Measurements from ENCODE around the gene PDE4A. TPM values are rescaled to one million over a fixed set of nuclear protein-coding genes. Genes with fewer than 3 reads are reported as not detected.

Gene PDE4A
- total and polyA plus RNA-seq, 2 of the 13 experiments (the other 11 are each of a cell fraction or from before 2014, with no cell fraction given), result 1.1 to 4.1 TPM

DNA sequence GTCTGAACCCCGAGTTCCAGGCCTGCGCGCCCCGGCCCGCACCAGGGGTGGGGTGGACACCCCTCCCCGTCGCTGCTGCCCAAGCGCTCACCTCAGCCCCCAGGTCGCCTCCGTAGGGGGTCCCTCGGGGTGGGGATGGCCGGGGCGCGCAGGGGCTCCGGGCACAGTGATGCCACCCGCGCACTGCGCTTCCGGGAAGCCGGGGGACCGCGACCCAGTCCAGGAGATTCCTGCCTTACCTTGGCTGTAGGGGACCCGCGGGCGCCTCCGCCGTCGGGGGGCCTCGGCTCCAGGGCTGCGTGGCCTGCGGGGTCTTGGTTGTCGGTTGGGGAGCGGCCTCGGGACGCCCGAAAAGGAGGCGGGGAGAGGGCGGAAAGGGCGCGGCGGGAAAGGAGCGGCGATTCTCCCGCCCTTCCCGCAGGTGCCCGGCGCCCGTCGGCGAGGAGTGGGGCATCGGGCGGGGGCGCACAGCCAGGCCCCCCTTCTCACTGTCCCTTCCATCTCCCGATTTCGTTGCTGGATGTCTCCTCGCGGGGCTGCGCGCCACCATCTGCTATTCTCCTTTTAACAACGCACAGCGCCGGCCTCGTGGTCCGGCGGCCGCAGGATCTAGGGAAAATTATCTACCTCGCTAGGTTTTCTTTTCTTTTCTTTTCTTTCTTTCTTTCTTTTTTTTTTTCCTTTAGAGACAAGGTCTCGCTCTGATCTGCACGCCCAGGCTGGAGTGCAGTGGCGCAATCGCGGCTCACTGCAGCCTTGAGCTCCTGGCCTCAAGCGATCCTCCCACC lies 82.9 kb downstream of the PDE4A start, which contains the start of gene KEAP1 (continued):
- TF ChIP-seq, protein P1, sequence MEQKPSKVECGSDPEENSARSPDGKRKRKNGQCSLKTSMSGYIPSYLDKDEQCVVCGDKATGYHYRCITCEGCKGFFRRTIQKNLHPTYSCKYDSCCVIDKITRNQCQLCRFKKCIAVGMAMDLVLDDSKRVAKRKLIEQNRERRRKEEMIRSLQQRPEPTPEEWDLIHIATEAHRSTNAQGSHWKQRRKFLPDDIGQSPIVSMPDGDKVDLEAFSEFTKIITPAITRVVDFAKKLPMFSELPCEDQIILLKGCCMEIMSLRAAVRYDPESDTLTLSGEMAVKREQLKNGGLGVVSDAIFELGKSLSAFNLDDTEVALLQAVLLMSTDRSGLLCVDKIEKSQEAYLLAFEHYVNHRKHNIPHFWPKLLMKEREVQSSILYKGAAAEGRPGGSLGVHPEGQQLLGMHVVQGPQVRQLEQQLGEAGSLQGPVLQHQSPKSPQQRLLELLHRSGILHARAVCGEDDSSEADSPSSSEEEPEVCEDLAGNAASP (CRISPR knock-in tag; IDR thresholded peaks at IDR 0.05; ENCODE audit: borderline replicate concordance), result no peak
- TF ChIP-seq HMGXB4 (CRISPR knock-in tag; IDR thresholded peaks at IDR 0.05; ENCODE audit: borderline replicate concordance in 1 of 2, low read depth in 1 of 2), result peak in 1 of 2 experiments; percentile 49; a peak in 1 of 4 replicates
- 0 out of 2 replicates have a peak, but pooled peaks have one; percentile 35 for TF ChIP-seq ZNF589 (CRISPR knock-in tag; conservative IDR thresholded peaks at IDR 0.05)
- TF ChIP-seq ZNF101 (CRISPR knock-in tag; IDR thresholded peaks at IDR 0.05; ENCODE audit: borderline replicate concordance, low read depth), result no peak
- no peak for TF ChIP-seq ZNF337 (CRISPR knock-in tag; IDR thresholded peaks at IDR 0.05; ENCODE audit: borderline replicate concordance, low read depth)
- TF ChIP-seq ZBTB10 (CRISPR knock-in tag; IDR thresholded peaks at IDR 0.05; ENCODE audit: borderline replicate concordance), result peak; percentile 87; the same call in 1 of the 2 replicates
- TF ChIP-seq CREM (IDR thresholded peaks at IDR 0.05), result no peak
- TF ChIP-seq CREM (CRISPR knock-in tag; IDR thresholded peaks at IDR 0.05), result no peak
- TF ChIP-seq, protein P2, sequence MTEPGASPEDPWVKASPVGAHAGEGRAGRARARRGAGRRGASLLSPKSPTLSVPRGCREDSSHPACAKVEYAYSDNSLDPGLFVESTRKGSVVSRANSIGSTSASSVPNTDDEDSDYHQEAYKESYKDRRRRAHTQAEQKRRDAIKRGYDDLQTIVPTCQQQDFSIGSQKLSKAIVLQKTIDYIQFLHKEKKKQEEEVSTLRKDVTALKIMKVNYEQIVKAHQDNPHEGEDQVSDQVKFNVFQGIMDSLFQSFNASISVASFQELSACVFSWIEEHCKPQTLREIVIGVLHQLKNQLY (CRISPR knock-in tag; IDR thresholded peaks at IDR 0.05), result peak; percentile 33; the same call in 1 of the 2 replicates
- TF ChIP-seq ZNF704 (CRISPR knock-in tag; IDR thresholded peaks at IDR 0.05; ENCODE audit: borderline replicate concordance), result no peak; the same call in 1 of the 2 replicates
- no peak for TF ChIP-seq ZSCAN25 (CRISPR knock-in tag; IDR thresholded peaks at IDR 0.05)
- no peak for TF ChIP-seq FOSL1 (CRISPR knock-in tag; IDR thresholded peaks at IDR 0.05; ENCODE audit: borderline replicate concordance)
- peak; percentile 40 for TF ChIP-seq SRSF1 (optimal IDR thresholded peaks at IDR 0.05; ENCODE audit: low read depth, low read length)
- TF ChIP-seq SUZ12 (IDR thresholded peaks at IDR 0.05; ENCODE audit: low read depth, low read length), result no peak
- TF ChIP-seq ZNF768 (CRISPR knock-in tag; IDR thresholded peaks at IDR 0.05), result no peak
- TF ChIP-seq ZNF264 (CRISPR knock-in tag; IDR thresholded peaks at IDR 0.05), result no peak
- TF ChIP-seq, protein P3, sequence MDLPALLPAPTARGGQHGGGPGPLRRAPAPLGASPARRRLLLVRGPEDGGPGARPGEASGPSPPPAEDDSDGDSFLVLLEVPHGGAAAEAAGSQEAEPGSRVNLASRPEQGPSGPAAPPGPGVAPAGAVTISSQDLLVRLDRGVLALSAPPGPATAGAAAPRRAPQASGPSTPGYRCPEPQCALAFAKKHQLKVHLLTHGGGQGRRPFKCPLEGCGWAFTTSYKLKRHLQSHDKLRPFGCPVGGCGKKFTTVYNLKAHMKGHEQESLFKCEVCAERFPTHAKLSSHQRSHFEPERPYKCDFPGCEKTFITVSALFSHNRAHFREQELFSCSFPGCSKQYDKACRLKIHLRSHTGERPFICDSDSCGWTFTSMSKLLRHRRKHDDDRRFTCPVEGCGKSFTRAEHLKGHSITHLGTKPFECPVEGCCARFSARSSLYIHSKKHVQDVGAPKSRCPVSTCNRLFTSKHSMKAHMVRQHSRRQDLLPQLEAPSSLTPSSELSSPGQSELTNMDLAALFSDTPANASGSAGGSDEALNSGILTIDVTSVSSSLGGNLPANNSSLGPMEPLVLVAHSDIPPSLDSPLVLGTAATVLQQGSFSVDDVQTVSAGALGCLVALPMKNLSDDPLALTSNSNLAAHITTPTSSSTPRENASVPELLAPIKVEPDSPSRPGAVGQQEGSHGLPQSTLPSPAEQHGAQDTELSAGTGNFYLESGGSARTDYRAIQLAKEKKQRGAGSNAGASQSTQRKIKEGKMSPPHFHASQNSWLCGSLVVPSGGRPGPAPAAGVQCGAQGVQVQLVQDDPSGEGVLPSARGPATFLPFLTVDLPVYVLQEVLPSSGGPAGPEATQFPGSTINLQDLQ (CRISPR knock-in tag; IDR thresholded peaks at IDR 0.05), result no peak; the same call in 1 of the 2 replicates
